Measurements from ENCODE around the gene TULP4. TPM values are rescaled to one million over a fixed set of nuclear protein-coding genes. Genes with fewer than 3 reads are reported as not detected.
A peak's percentile ranks its signal among the peaks of the same experiment; 100 is the strongest.

TULP4 gene
- total and polyA plus RNA-seq, 8 donors: 18.6 to 86.8 (median 21.7) TPM

DNA sequence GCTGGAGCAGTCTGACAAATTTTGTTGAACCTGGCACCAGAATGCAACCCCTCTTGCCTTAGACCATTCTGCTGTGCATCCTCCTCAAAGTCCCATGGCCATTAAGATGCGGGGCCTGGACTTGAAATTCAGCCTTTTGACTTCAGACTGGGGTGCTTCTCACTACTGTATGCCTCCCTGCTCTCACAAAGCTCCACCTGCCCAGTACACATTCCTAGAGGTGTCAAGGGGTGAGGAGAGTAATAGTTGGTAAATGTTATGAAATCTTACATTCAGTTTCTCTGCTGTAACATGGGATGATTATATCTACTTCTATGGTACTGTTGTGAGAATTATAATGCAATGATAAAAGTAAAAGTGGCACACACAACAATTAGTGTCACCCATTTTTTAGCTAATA lies 70.8 kb downstream of the TULP4 start:
- H3K9me3 ChIP-seq: no peaks in the 10 kb centered on the region
- intact Hi-C loops (cut with DNase I): no loop called here
- no peak overlapping the region for H3K27ac ChIP-seq
- no peaks in the 10 kb centered on the region for H3K36me3 ChIP-seq
- DNase-seq: no peak
- TF ChIP-seq, protein P1, sequence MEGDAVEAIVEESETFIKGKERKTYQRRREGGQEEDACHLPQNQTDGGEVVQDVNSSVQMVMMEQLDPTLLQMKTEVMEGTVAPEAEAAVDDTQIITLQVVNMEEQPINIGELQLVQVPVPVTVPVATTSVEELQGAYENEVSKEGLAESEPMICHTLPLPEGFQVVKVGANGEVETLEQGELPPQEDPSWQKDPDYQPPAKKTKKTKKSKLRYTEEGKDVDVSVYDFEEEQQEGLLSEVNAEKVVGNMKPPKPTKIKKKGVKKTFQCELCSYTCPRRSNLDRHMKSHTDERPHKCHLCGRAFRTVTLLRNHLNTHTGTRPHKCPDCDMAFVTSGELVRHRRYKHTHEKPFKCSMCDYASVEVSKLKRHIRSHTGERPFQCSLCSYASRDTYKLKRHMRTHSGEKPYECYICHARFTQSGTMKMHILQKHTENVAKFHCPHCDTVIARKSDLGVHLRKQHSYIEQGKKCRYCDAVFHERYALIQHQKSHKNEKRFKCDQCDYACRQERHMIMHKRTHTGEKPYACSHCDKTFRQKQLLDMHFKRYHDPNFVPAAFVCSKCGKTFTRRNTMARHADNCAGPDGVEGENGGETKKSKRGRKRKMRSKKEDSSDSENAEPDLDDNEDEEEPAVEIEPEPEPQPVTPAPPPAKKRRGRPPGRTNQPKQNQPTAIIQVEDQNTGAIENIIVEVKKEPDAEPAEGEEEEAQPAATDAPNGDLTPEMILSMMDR (IDR thresholded peaks at IDR 0.05): no peak
- no peak overlapping the region for H3K4me3 ChIP-seq
- H3K4me1 ChIP-seq: no peaks in the 10 kb centered on the region
- peak; percentile 70 for ATAC-seq
- no peaks in the 10 kb centered on the region for H3K27me3 ChIP-seq

DNA sequence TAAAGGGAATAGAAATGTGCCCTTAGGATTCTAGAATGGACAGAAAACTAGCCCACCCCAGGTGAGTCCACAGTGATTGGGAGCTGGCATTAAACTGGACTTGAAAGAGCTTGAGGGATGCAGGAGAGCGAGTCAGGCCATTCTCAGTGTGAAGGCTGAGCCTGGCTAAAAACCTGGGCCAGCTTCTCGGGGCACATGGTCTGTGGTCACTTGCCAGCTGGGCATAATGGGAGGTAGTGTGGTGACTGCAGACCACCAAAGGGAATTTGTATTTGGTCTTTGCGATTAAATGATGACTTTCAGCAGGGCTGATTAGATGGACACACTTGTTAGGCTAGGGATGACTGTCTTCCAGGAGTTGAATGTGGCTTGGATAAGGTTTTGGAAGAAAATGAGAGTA lies 71.3 kb downstream of the TULP4 start:
- TF ChIP-seq, protein P1 (IDR thresholded peaks at IDR 0.05): no peak
- Histone ChIP-seq H3K4me3 (no peak overlapping the region), H3K27me3 (no peaks in the 10 kb centered on the region), H3K27ac (no peak overlapping the region), H3K4me1 (no peaks in the 10 kb centered on the region), H3K9me3 (no peaks in the 10 kb centered on the region), H3K36me3 (no peaks in the 10 kb centered on the region)
- ATAC-seq (no peak), DNase-seq (no peak)
- intact Hi-C loops (cut with DNase I): no loop called here

DNA sequence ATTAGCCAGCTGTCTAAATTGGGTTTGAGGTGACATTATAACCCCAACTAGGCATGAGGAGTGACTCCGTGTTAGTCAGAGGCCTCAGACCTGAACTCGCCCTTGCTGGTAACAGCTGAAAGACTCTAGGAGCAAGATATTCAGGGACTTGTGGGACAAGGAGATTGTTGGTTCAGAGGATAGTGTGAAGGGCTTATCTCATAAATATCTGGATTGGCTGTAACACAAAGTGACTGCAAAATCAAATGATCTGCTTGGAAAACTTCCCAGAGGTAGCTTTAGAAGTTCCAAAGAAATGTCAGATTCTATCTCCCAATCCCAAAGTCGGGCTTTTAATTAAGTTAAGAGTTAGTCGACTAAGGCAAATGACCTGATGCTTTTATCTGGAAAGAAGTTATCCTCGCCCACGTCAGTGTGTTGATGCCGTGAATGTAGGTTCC lies 72.4 kb downstream of the TULP4 start:
- TF ChIP-seq, protein P1 (IDR thresholded peaks at IDR 0.05): no peak
- intact Hi-C loops (cut with DNase I): no loop called here
- Histone ChIP-seq H3K4me1 (no peaks in the 10 kb centered on the region), H3K4me3 (no peak overlapping the region), H3K9me3 (no peaks in the 10 kb centered on the region), H3K36me3 (no peaks in the 10 kb centered on the region), H3K27ac (no peak overlapping the region), H3K27me3 (no peaks in the 10 kb centered on the region)
- DNase-seq (no peak), ATAC-seq (no peak)

DNA sequence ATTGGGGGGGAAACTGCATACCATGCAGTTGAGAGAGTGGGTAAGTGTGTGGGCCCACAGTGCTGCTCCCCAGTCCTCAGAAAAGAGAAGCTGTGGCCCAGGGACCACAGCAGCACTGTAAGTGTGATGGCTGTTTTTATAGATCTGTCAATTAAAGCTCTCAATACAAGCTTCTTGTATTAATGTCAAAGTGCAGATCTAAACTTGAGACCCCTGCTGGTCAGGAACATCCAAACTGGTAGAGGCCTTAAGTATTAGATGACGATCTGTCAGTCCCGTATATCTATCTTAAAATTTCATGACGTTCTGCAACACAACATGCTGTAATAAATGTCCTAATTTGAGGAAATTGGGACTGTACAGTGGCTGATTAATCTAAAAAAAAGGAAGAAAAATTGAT lies 74.8 kb downstream of the TULP4 start:
- intact Hi-C loops (cut with DNase I): no loop called here

DNA sequence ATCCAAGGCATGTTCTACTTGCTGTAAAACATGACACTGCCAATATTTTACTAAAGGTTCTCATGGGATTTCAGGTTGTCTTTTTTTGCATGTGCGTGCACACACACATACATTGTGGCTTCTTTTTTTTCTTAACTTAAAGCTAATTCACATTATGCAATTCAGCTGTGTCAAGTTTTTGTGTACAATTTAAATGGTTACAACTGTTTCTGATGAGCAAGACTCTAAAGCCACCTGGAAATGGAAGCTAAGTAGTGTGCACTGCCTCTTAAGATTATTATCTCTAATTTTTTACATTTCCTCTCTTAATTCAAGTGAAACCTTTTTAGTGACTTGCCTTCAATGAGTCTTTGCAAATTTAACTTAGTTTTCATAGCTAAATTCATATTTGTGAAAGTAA lies 75.3 kb downstream of the TULP4 start:
- Histone ChIP-seq H3K27ac (no peak overlapping the region), H3K4me3 (no peak overlapping the region), H3K9me3 (no peaks in the 10 kb centered on the region), H3K27me3 (no peaks in the 10 kb centered on the region), H3K4me1 (no peaks in the 10 kb centered on the region), H3K36me3 (no peaks in the 10 kb centered on the region)
- TF ChIP-seq, protein P1 (IDR thresholded peaks at IDR 0.05): no peak
- no peak for DNase-seq
- intact Hi-C loops (cut with DNase I): no loop called here
- ATAC-seq: no peak

More for the DNA sequence above, 74.8 kb downstream of the TULP4 start:
- Histone ChIP-seq H3K4me1 (no peaks in the 10 kb centered on the region), H3K4me3 (no peak overlapping the region), H3K9me3 (no peaks in the 10 kb centered on the region), H3K27me3 (no peaks in the 10 kb centered on the region), H3K27ac (no peak overlapping the region), H3K36me3 (no peaks in the 10 kb centered on the region)
- TF ChIP-seq, protein P1 (IDR thresholded peaks at IDR 0.05): no peak
- ATAC-seq (no peak), DNase-seq (no peak)
